ENCODE results near the gene GPSM1. TPM values are rescaled to one million over a fixed set of nuclear protein-coding genes. Genes with fewer than 3 reads are reported as not detected.

Gene GPSM1
- total RNA-seq, 1 donor from 2014 or later, result 35.4 TPM

- peaks cover 0 to 36% of the 10 kb centered on the region in 2 donors for H3K36me3 ChIP-seq
- intact Hi-C loops (cut with DNase I), result loop anchor here (10.0 kb wide), 1 partner anchor 85 kb away; no protein-coding TSS in a partner anchor
Observed at GRCh38 chr9:136399176-136400037, 72.1 kb downstream of the GPSM1 start.

GRCh38 chr9:136400038-136400834 is 72.9 kb downstream of the GPSM1 start, which contains the start of gene SNAPC4:
Gene SNAPC4 (minus strand): TSS chr9:136400170. CDS start chr9:136398428, 1,742 bp downstream.
- DNase-seq (ENCODE audit: extremely low spot score in 2 of 2), result no peak
- peak within 1 kb of the TSS; percentile 31 for H3K27ac ChIP-seq
- no peaks in the 10 kb centered on the region for H3K27me3 ChIP-seq
- TF ChIP-seq POLR2AphosphoS5 (IDR thresholded peaks at IDR 0.05; ENCODE audit: insufficient read depth in 1 of 2, low read depth in 1 of 2), result no peak
- TF ChIP-seq, protein P1, sequence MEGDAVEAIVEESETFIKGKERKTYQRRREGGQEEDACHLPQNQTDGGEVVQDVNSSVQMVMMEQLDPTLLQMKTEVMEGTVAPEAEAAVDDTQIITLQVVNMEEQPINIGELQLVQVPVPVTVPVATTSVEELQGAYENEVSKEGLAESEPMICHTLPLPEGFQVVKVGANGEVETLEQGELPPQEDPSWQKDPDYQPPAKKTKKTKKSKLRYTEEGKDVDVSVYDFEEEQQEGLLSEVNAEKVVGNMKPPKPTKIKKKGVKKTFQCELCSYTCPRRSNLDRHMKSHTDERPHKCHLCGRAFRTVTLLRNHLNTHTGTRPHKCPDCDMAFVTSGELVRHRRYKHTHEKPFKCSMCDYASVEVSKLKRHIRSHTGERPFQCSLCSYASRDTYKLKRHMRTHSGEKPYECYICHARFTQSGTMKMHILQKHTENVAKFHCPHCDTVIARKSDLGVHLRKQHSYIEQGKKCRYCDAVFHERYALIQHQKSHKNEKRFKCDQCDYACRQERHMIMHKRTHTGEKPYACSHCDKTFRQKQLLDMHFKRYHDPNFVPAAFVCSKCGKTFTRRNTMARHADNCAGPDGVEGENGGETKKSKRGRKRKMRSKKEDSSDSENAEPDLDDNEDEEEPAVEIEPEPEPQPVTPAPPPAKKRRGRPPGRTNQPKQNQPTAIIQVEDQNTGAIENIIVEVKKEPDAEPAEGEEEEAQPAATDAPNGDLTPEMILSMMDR (IDR thresholded peaks at IDR 0.05), result peak; percentile 75 to 100 (median 90)
- TF ChIP-seq POLR2A (IDR thresholded peaks at IDR 0.05), result no peak
- peaks cover 0 to 30% of the 10 kb centered on the region in 2 donors for H3K36me3 ChIP-seq
- H3K4me1 ChIP-seq, result peaks cover 21% of the 10 kb centered on the region
- H3K9me3 ChIP-seq, result no peaks in the 10 kb centered on the region
- intact Hi-C loops (cut with DNase I), result loop anchor here (10.0 kb wide), 1 partner anchor 85 kb away; no protein-coding TSS in a partner anchor
- peak within 1 kb of the TSS; percentile 92 to 96 for H3K4me3 ChIP-seq

More at GRCh38 chr9:136399176-136400037, 72.1 kb downstream of the GPSM1 start:
- no peak for DNase-seq (ENCODE audit: extremely low spot score in 2 of 2)
- Histone ChIP-seq H3K4me1 (peaks cover 21% of the 10 kb centered on the region), H3K4me3 (peak overlapping the region; percentile 92 to 96), H3K27me3 (no peaks in the 10 kb centered on the region), H3K27ac (peak overlapping the region; percentile 31), H3K9me3 (no peaks in the 10 kb centered on the region)
- TF ChIP-seq POLR2AphosphoS5 (IDR thresholded peaks at IDR 0.05; ENCODE audit: insufficient read depth in 1 of 2, low read depth in 1 of 2) (no peak), POLR2A (IDR thresholded peaks at IDR 0.05) (no peak)
- TF ChIP-seq, protein P1 (IDR thresholded peaks at IDR 0.05), result no peak

GRCh38 chr9:136401173-136401922 is 74.0 kb downstream of the GPSM1 start:
- Histone ChIP-seq H3K4me3 (no peak overlapping the region), H3K27me3 (no peaks in the 10 kb centered on the region), H3K9me3 (no peaks in the 10 kb centered on the region), H3K4me1 (peaks cover 21% of the 10 kb centered on the region), H3K27ac (no peak overlapping the region), H3K36me3 (peaks cover 0 to 29% of the 10 kb centered on the region in 2 donors)
- no peak for TF ChIP-seq POLR2AphosphoS5 (IDR thresholded peaks at IDR 0.05; ENCODE audit: insufficient read depth in 1 of 2, low read depth in 1 of 2)
- TF ChIP-seq, protein P1 (IDR thresholded peaks at IDR 0.05), result no peak
- no peak for TF ChIP-seq POLR2A (IDR thresholded peaks at IDR 0.05)
- no peak for DNase-seq (ENCODE audit: extremely low spot score in 2 of 2)
- intact Hi-C loops (cut with DNase I), result loop anchor here (10.0 kb wide), 1 partner anchor 87 kb away; no protein-coding TSS in a partner anchor

DNA sequence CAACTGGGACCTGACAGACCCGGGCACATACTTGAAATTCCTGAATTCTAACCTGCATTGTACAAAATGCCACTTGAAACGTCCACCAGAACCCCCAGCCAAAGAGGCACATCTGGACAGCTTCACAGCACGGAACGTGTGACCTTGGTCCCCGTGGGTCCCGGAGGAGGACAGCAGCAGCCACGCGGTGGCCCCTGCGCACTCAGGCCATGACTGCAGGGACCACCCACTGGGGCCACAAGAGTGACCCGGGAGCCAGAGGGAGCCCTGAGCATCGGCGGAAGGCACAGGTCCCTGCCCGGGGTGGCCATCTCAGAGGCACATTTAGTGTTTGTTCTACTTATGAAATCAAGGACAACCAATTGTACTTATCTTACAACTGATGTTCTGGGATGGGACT is 74.7 kb downstream of the GPSM1 start:
- intact Hi-C loops (cut with DNase I), result loop anchor here (10.0 kb wide), 1 partner anchor 87 kb away; no protein-coding TSS in a partner anchor
- H3K9me3 ChIP-seq, result no peaks in the 10 kb centered on the region
- peaks cover 21% of the 10 kb centered on the region for H3K4me1 ChIP-seq
- peaks cover 0 to 26% of the 10 kb centered on the region in 2 donors for H3K36me3 ChIP-seq
- no peaks in the 10 kb centered on the region for H3K27me3 ChIP-seq
- H3K27ac ChIP-seq, result no peak overlapping the region
- TF ChIP-seq POLR2A (IDR thresholded peaks at IDR 0.05) (no peak), POLR2AphosphoS5 (IDR thresholded peaks at IDR 0.05; ENCODE audit: insufficient read depth in 1 of 2, low read depth in 1 of 2) (no peak)
- TF ChIP-seq, protein P1 (IDR thresholded peaks at IDR 0.05), result no peak
- no peak for DNase-seq (ENCODE audit: extremely low spot score in 2 of 2)
- H3K4me3 ChIP-seq, result no peak overlapping the region
